ENCODE measurements around the gene OAS3.
"Not testable (repeated sequence)": the region's sequence is repeated elsewhere in the genome, so short reads cannot be mapped to it uniquely, and the experiment has no call there.

Gene OAS3

GRCh38 chr12:112950701-112951100, 12.4 kb downstream of the OAS3 start:
- Histone ChIP-seq H3K27me3 (ENCODE audit: control insufficient read depth, low read length) (no peaks in the 10 kb centered on the region), H3K4me1 (ENCODE audit: control insufficient read depth, low read length) (peaks cover 7% of the 10 kb centered on the region), H3F3A (ENCODE audit: control insufficient read depth, insufficient read depth) (peaks cover 2% of the 10 kb centered on the region; the same call in 1 of the 2 replicates), H3K9me2 (replicated peaks; ENCODE audit: control insufficient read depth, low read length) (no peaks in the 10 kb centered on the region), H3K9me3 (ENCODE audit: control insufficient read depth, insufficient read depth, low read length) (no peaks in the 10 kb centered on the region), H3K4me2 (ENCODE audit: low read length) (no peak overlapping the region), H3K4me3 (ENCODE audit: low read length) (no peak overlapping the region), H4K20me1 (ENCODE audit: control insufficient read depth, insufficient read depth, low read depth, low read length) (no peaks in the 10 kb centered on the region), H3K36me3 (ENCODE audit: control insufficient read depth, low read length) (no peaks in the 10 kb centered on the region), H3K79me2 (ENCODE audit: control insufficient read depth, low read length) (no peaks in the 10 kb centered on the region), H3K27ac (ENCODE audit: low read depth, low read length) (no peak overlapping the region)
- no peak for TF ChIP-seq EZH2phosphoT487 (IDR thresholded peaks at IDR 0.05; ENCODE audit: borderline replicate concordance, low read length)
- TF ChIP-seq CTCF (IDR thresholded peaks at IDR 0.05; ENCODE audit: low read depth, low read length, poor library complexity, severe bottlenecking) = no peak

DNA sequence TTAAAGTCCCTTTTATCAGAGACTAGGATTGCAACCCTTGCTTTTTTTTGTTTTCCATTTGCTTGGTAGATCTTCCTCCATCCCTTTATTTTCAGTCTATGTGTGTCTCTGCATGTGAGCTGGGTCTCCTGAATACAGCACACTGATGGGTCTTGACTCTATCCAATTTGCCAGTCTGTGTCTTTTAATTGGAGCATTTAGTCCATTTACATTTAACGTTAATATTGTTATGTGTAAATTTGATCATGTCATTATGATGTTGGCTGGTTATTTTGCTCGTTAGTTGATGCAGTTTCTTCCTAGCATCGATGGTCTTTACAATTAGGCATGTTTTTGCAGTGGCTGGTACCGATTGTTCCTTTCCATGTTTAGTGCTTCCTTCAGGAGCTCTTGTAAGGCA, 18.9 kb downstream of the OAS3 start:
- not testable (repeated sequence) for H3K4me3 ChIP-seq (ENCODE audit: low read length); H3K9me3 ChIP-seq (ENCODE audit: control insufficient read depth, insufficient read depth, low read length); H3K27me3 ChIP-seq (ENCODE audit: control insufficient read depth, low read length); H3K4me2 ChIP-seq (ENCODE audit: low read length); H4K20me1 ChIP-seq (ENCODE audit: control insufficient read depth, insufficient read depth, low read depth, low read length); H3K79me2 ChIP-seq (ENCODE audit: control insufficient read depth, low read length); H3K9me2 ChIP-seq (replicated peaks; ENCODE audit: control insufficient read depth, low read length); H3K27ac ChIP-seq (ENCODE audit: low read depth, low read length); H3K36me3 ChIP-seq (ENCODE audit: control insufficient read depth, low read length); H3F3A ChIP-seq (ENCODE audit: control insufficient read depth, insufficient read depth)
- H3K4me1 ChIP-seq (ENCODE audit: control insufficient read depth, low read length) = peaks cover 14% of the 10 kb centered on the region

DNA sequence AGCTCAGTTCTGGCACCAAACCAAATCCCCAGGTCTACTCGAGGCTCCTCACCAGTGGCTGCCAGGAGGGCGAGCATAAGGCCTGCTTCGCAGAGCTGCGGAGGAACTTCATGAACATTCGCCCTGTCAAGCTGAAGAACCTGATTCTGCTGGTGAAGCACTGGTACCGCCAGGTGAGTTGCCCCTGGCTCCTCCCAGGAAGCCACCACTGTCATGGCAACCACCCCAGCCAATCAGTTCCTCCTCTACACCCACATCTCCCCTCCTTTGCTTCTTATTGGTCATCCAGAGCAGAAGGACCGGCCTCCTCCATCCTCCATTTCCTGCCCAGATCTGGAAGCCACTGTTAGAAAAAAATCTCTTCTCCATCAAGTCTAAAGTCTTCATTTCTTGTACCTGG, 22.8 kb downstream of the OAS3 start:
- no peak overlapping the region for H3K27ac ChIP-seq (ENCODE audit: low read depth, low read length)
- TF ChIP-seq EZH2phosphoT487 (IDR thresholded peaks at IDR 0.05; ENCODE audit: borderline replicate concordance, low read length) (no peak), CTCF (IDR thresholded peaks at IDR 0.05; ENCODE audit: low read depth, low read length, poor library complexity, severe bottlenecking) (no peak)
- H3K27me3 ChIP-seq (ENCODE audit: control insufficient read depth, low read length) = no peaks in the 10 kb centered on the region
- no peak overlapping the region for H3K4me3 ChIP-seq (ENCODE audit: low read length)
- H3K36me3 ChIP-seq (ENCODE audit: control insufficient read depth, low read length) = no peaks in the 10 kb centered on the region; the same call in 1 of the 2 replicates
- H3F3A ChIP-seq (ENCODE audit: control insufficient read depth, insufficient read depth) = no peaks in the 10 kb centered on the region
- peaks cover 6% of the 10 kb centered on the region; the same call in 1 of the 2 replicates for H3K9me3 ChIP-seq (ENCODE audit: control insufficient read depth, insufficient read depth, low read length)
- no peaks in the 10 kb centered on the region for H4K20me1 ChIP-seq (ENCODE audit: control insufficient read depth, insufficient read depth, low read depth, low read length)
- no peaks in the 10 kb centered on the region for H3K9me2 ChIP-seq (replicated peaks; ENCODE audit: control insufficient read depth, low read length)
- H3K79me2 ChIP-seq (ENCODE audit: control insufficient read depth, low read length) = no peaks in the 10 kb centered on the region
- H3K4me1 ChIP-seq (ENCODE audit: control insufficient read depth, low read length) = peaks cover 8% of the 10 kb centered on the region
- peak overlapping the region; percentile 30; the same call in 1 of the 2 replicates for H3K4me2 ChIP-seq (ENCODE audit: low read length)

- no peak for TF ChIP-seq CTCF (IDR thresholded peaks at IDR 0.05; ENCODE audit: low read depth, low read length, poor library complexity, severe bottlenecking)
- TF ChIP-seq EZH2phosphoT487 (IDR thresholded peaks at IDR 0.05; ENCODE audit: borderline replicate concordance, low read length) = no peak
- no peak overlapping the region for H3K4me3 ChIP-seq (ENCODE audit: low read length)
- H3K27ac ChIP-seq (ENCODE audit: low read depth, low read length) = no peak overlapping the region
- peaks cover 8% of the 10 kb centered on the region for H3K4me1 ChIP-seq (ENCODE audit: control insufficient read depth, low read length)
- no peaks in the 10 kb centered on the region for H3F3A ChIP-seq (ENCODE audit: control insufficient read depth, insufficient read depth)
- no peaks in the 10 kb centered on the region; the same call in 1 of the 2 replicates for H3K36me3 ChIP-seq (ENCODE audit: control insufficient read depth, low read length)
- H4K20me1 ChIP-seq (ENCODE audit: control insufficient read depth, insufficient read depth, low read depth, low read length) = no peaks in the 10 kb centered on the region
- no peaks in the 10 kb centered on the region for H3K9me2 ChIP-seq (replicated peaks; ENCODE audit: control insufficient read depth, low read length)
- peak overlapping the region; percentile 30; the same call in 1 of the 2 replicates for H3K4me2 ChIP-seq (ENCODE audit: low read length)
- H3K27me3 ChIP-seq (ENCODE audit: control insufficient read depth, low read length) = no peaks in the 10 kb centered on the region
- no peaks in the 10 kb centered on the region for H3K79me2 ChIP-seq (ENCODE audit: control insufficient read depth, low read length)
- H3K9me3 ChIP-seq (ENCODE audit: control insufficient read depth, insufficient read depth, low read length) = peaks cover 6% of the 10 kb centered on the region; the same call in 1 of the 2 replicates
These were observed 23.3 kb downstream of the OAS3 start for GRCh38 chr12:112961536-112961935.

Measured in DOHH2 (cell line).